Measurements from ENCODE around the gene UBE2E1.
"Not testable (repeated sequence)": the region's sequence is repeated elsewhere in the genome, so short reads cannot be mapped to it uniquely, and the experiment has no call there.

UBE2E1 gene

GRCh38 chr3:23874359-23875112 is 68.8 kb downstream of the UBE2E1 start:
- Histone ChIP-seq H3K27me3 (replicated peaks; ENCODE audit: control insufficient read depth, insufficient read depth, low read length, poor library complexity, severe bottlenecking) (no peaks in the 10 kb centered on the region), H3K9me3 (ENCODE audit: control insufficient read depth, low read length) (no peaks in the 10 kb centered on the region), H3K4me1 (ENCODE audit: control insufficient read depth, insufficient read depth, low read length, poor library complexity, severe bottlenecking) (no peaks in the 10 kb centered on the region), H3K27ac (ENCODE audit: insufficient read depth, low read length, poor library complexity, severe bottlenecking) (no peak overlapping the region), H3K4me3 (ENCODE audit: insufficient read depth, low read depth, low read length, poor library complexity, severe bottlenecking) (no peak overlapping the region), H3K36me3 (ENCODE audit: control insufficient read depth, insufficient read depth, low read length) (no peaks in the 10 kb centered on the region)
- DNase-seq, result no peak

GRCh38 chr3:23875113-23875725 is 69.5 kb downstream of the UBE2E1 start:
- Histone ChIP-seq H3K9me3 (ENCODE audit: control insufficient read depth, low read length) (no peaks in the 10 kb centered on the region), H3K27ac (ENCODE audit: insufficient read depth, low read length, poor library complexity, severe bottlenecking) (no peak overlapping the region), H3K4me1 (ENCODE audit: control insufficient read depth, insufficient read depth, low read length, poor library complexity, severe bottlenecking) (no peaks in the 10 kb centered on the region), H3K4me3 (ENCODE audit: insufficient read depth, low read depth, low read length, poor library complexity, severe bottlenecking) (no peak overlapping the region), H3K27me3 (replicated peaks; ENCODE audit: control insufficient read depth, insufficient read depth, low read length, poor library complexity, severe bottlenecking) (no peaks in the 10 kb centered on the region), H3K36me3 (ENCODE audit: control insufficient read depth, insufficient read depth, low read length) (no peaks in the 10 kb centered on the region)
- DNase-seq, result no peak

- Histone ChIP-seq H3K4me1 (ENCODE audit: control insufficient read depth, insufficient read depth, low read length, poor library complexity, severe bottlenecking) (no peaks in the 10 kb centered on the region), H3K27me3 (replicated peaks; ENCODE audit: control insufficient read depth, insufficient read depth, low read length, poor library complexity, severe bottlenecking) (no peaks in the 10 kb centered on the region), H3K36me3 (ENCODE audit: control insufficient read depth, insufficient read depth, low read length) (no peaks in the 10 kb centered on the region), H3K9me3 (ENCODE audit: control insufficient read depth, low read length) (no peaks in the 10 kb centered on the region), H3K27ac (ENCODE audit: insufficient read depth, low read length, poor library complexity, severe bottlenecking) (no peak overlapping the region), H3K4me3 (ENCODE audit: insufficient read depth, low read depth, low read length, poor library complexity, severe bottlenecking) (no peak overlapping the region)
- DNase-seq, result no peak
Measured at GRCh38 chr3:23876923-23877322, 71.2 kb downstream of the UBE2E1 start.

GRCh38 chr3:23877329-23877980 is 71.7 kb downstream of the UBE2E1 start:
- DNase-seq, result no peak
- Histone ChIP-seq H3K27me3 (replicated peaks; ENCODE audit: control insufficient read depth, insufficient read depth, low read length, poor library complexity, severe bottlenecking) (no peaks in the 10 kb centered on the region), H3K27ac (ENCODE audit: insufficient read depth, low read length, poor library complexity, severe bottlenecking) (no peak overlapping the region), H3K36me3 (ENCODE audit: control insufficient read depth, insufficient read depth, low read length) (no peaks in the 10 kb centered on the region), H3K4me3 (ENCODE audit: insufficient read depth, low read depth, low read length, poor library complexity, severe bottlenecking) (no peak overlapping the region), H3K4me1 (ENCODE audit: control insufficient read depth, insufficient read depth, low read length, poor library complexity, severe bottlenecking) (no peaks in the 10 kb centered on the region), H3K9me3 (ENCODE audit: control insufficient read depth, low read length) (no peaks in the 10 kb centered on the region)

GRCh38 chr3:23879485-23879884 is 73.7 kb downstream of the UBE2E1 start:
- H3K4me1 ChIP-seq (ENCODE audit: control insufficient read depth, insufficient read depth, low read length, poor library complexity, severe bottlenecking), result no peaks in the 10 kb centered on the region
- no peaks in the 10 kb centered on the region for H3K27me3 ChIP-seq (replicated peaks; ENCODE audit: control insufficient read depth, insufficient read depth, low read length, poor library complexity, severe bottlenecking)
- H3K9me3 ChIP-seq (ENCODE audit: control insufficient read depth, low read length), result no peaks in the 10 kb centered on the region
- no peak overlapping the region for H3K4me3 ChIP-seq (ENCODE audit: insufficient read depth, low read depth, low read length, poor library complexity, severe bottlenecking)
- no peak overlapping the region for H3K27ac ChIP-seq (ENCODE audit: insufficient read depth, low read length, poor library complexity, severe bottlenecking)
- DNase-seq, result no peak
- H3K36me3 ChIP-seq (ENCODE audit: control insufficient read depth, insufficient read depth, low read length), result no peaks in the 10 kb centered on the region

- no peaks in the 10 kb centered on the region for H3K36me3 ChIP-seq (ENCODE audit: control insufficient read depth, insufficient read depth, low read length)
- DNase-seq, result no peak
- no peak overlapping the region for H3K4me3 ChIP-seq (ENCODE audit: insufficient read depth, low read depth, low read length, poor library complexity, severe bottlenecking)
- no peaks in the 10 kb centered on the region for H3K27me3 ChIP-seq (replicated peaks; ENCODE audit: control insufficient read depth, insufficient read depth, low read length, poor library complexity, severe bottlenecking)
- H3K9me3 ChIP-seq (ENCODE audit: control insufficient read depth, low read length), result no peaks in the 10 kb centered on the region
- no peak overlapping the region for H3K27ac ChIP-seq (ENCODE audit: insufficient read depth, low read length, poor library complexity, severe bottlenecking)
- H3K4me1 ChIP-seq (ENCODE audit: control insufficient read depth, insufficient read depth, low read length, poor library complexity, severe bottlenecking), result no peaks in the 10 kb centered on the region
Measured at GRCh38 chr3:23880703-23881339, 75.1 kb downstream of the UBE2E1 start.

GRCh38 chr3:23881993-23882392 is 76.2 kb downstream of the UBE2E1 start:
- not testable (repeated sequence) for H3K4me1 ChIP-seq (ENCODE audit: control insufficient read depth, insufficient read depth, low read length, poor library complexity, severe bottlenecking); H3K27ac ChIP-seq (ENCODE audit: insufficient read depth, low read length, poor library complexity, severe bottlenecking); DNase-seq; H3K9me3 ChIP-seq (ENCODE audit: control insufficient read depth, low read length); H3K4me3 ChIP-seq (ENCODE audit: insufficient read depth, low read depth, low read length, poor library complexity, severe bottlenecking); H3K27me3 ChIP-seq (replicated peaks; ENCODE audit: control insufficient read depth, insufficient read depth, low read length, poor library complexity, severe bottlenecking); H3K36me3 ChIP-seq (ENCODE audit: control insufficient read depth, insufficient read depth, low read length)

GRCh38 chr3:23882487-23882918 is 76.7 kb downstream of the UBE2E1 start:
- no peaks in the 10 kb centered on the region for H3K4me1 ChIP-seq (ENCODE audit: control insufficient read depth, insufficient read depth, low read length, poor library complexity, severe bottlenecking)
- no peaks in the 10 kb centered on the region for H3K27me3 ChIP-seq (replicated peaks; ENCODE audit: control insufficient read depth, insufficient read depth, low read length, poor library complexity, severe bottlenecking)
- H3K27ac ChIP-seq (ENCODE audit: insufficient read depth, low read length, poor library complexity, severe bottlenecking), result no peak overlapping the region
- no peaks in the 10 kb centered on the region for H3K9me3 ChIP-seq (ENCODE audit: control insufficient read depth, low read length)
- H3K4me3 ChIP-seq (ENCODE audit: insufficient read depth, low read depth, low read length, poor library complexity, severe bottlenecking), result no peak overlapping the region
- H3K36me3 ChIP-seq (ENCODE audit: control insufficient read depth, insufficient read depth, low read length), result peaks cover 8% of the 10 kb centered on the region
- DNase-seq, result no peak

GRCh38 chr3:23884481-23884880 is 78.7 kb downstream of the UBE2E1 start:
- H3K27ac ChIP-seq (ENCODE audit: insufficient read depth, low read length, poor library complexity, severe bottlenecking), result no peak overlapping the region
- H3K9me3 ChIP-seq (ENCODE audit: control insufficient read depth, low read length), result no peaks in the 10 kb centered on the region
- H3K4me3 ChIP-seq (ENCODE audit: insufficient read depth, low read depth, low read length, poor library complexity, severe bottlenecking), result no peak overlapping the region
- peaks cover 8% of the 10 kb centered on the region for H3K36me3 ChIP-seq (ENCODE audit: control insufficient read depth, insufficient read depth, low read length)
- H3K4me1 ChIP-seq (ENCODE audit: control insufficient read depth, insufficient read depth, low read length, poor library complexity, severe bottlenecking), result no peaks in the 10 kb centered on the region
- no peak for DNase-seq
- no peaks in the 10 kb centered on the region for H3K27me3 ChIP-seq (replicated peaks; ENCODE audit: control insufficient read depth, insufficient read depth, low read length, poor library complexity, severe bottlenecking)

GRCh38 chr3:23885210-23885609 is 79.5 kb downstream of the UBE2E1 start:
- Histone ChIP-seq H3K4me3 (ENCODE audit: insufficient read depth, low read depth, low read length, poor library complexity, severe bottlenecking) (no peak overlapping the region), H3K36me3 (ENCODE audit: control insufficient read depth, insufficient read depth, low read length) (peaks cover 8% of the 10 kb centered on the region), H3K4me1 (ENCODE audit: control insufficient read depth, insufficient read depth, low read length, poor library complexity, severe bottlenecking) (no peaks in the 10 kb centered on the region), H3K27ac (ENCODE audit: insufficient read depth, low read length, poor library complexity, severe bottlenecking) (no peak overlapping the region), H3K9me3 (ENCODE audit: control insufficient read depth, low read length) (no peaks in the 10 kb centered on the region), H3K27me3 (replicated peaks; ENCODE audit: control insufficient read depth, insufficient read depth, low read length, poor library complexity, severe bottlenecking) (no peaks in the 10 kb centered on the region)
- DNase-seq, result no peak

Data from effector memory CD4-positive, alpha-beta T cell (primary cell).